GM12878 (cell line): Measurements from ENCODE around the gene CAMTA2. TPM values are rescaled to one million over a fixed set of nuclear protein-coding genes. Genes with fewer than 3 reads are reported as not detected.
A peak's percentile ranks its signal among the peaks of the same experiment; 100 is the strongest.

ENCODE experiments used
- ATF7 ChIP-seq: fragments of 450-650 bp; IDR thresholded peaks from 2 replicates; pipeline ENCODE4 v1.6.1; 2016; ENCODE audit warnings: low read depth, mild to moderate bottlenecking
- BCL11A ChIP-seq: IDR thresholded peaks from 2 replicates; pipeline ENCODE4 v1.6.1; 2011; ENCODE audit warnings: low read depth, low read length
- CREB1 ChIP-seq: IDR thresholded peaks from 2 replicates; pipeline ENCODE4 v1.6.1; 2012; ENCODE audit warnings: low read depth, mild to moderate bottlenecking, inconsistent platforms
- EP300 ChIP-seq, 2 experiments: fragments of 150-350 bp in 1 of 2; IDR thresholded peaks; 2 replicates each; pipeline ENCODE4 v1.6.1; 2011 to 2012; ENCODE audit warnings: low read depth in 2 of 2, low read length in 2 of 2, borderline replicate concordance in 1 of 2, improper control_type of control experiment in 1 of 2, inconsistent platforms in 1 of 2; ENCODE audit not compliant: control insufficient read depth in 1 of 2
- FOXK2 ChIP-seq: fragments of 450-650 bp; IDR thresholded peaks from 2 replicates; pipeline ENCODE4 v1.6.1; 2017; ENCODE audit warnings: mild to moderate bottlenecking, moderate library complexity
- HDGF ChIP-seq: fragments of 450-650 bp; IDR thresholded peaks from 2 replicates; pipeline ENCODE4 v1.6.1; 2016; ENCODE audit warnings: antibody characterized with exemption
- KLF5 ChIP-seq: fragments of 450-650 bp; IDR thresholded peaks from 2 replicates; pipeline ENCODE4 v1.6.1; 2014; ENCODE audit warnings: mild to moderate bottlenecking; ENCODE audit not compliant: partially characterized antibody
- MAX ChIP-seq: IDR thresholded peaks from 2 replicates; pipeline ENCODE4 v1.6.1; 2012; ENCODE audit warnings: low read depth, low read length, improper control_type of control experiment
- MEF2B ChIP-seq: fragments of 450-650 bp; IDR thresholded peaks from 2 replicates; pipeline ENCODE4 v1.6.1; 2018; ENCODE audit warnings: mild to moderate bottlenecking, moderate library complexity; ENCODE audit not compliant: partially characterized antibody, poor library complexity, severe bottlenecking
- MTA2 ChIP-seq: fragments of 450-650 bp; IDR thresholded peaks from 2 replicates; pipeline ENCODE4 v1.6.1; 2016; ENCODE audit warnings: low read depth, mild to moderate bottlenecking, moderate library complexity
- NBN ChIP-seq: fragments of 450-650 bp; IDR thresholded peaks from 2 replicates; pipeline ENCODE4 v1.6.1; 2016
- RUNX3 ChIP-seq: IDR thresholded peaks from 2 replicates; pipeline ENCODE4 v1.6.1; 2012; ENCODE audit warnings: low read length, inconsistent platforms
- SMARCA5 ChIP-seq: fragments of 450-650 bp; IDR thresholded peaks from 2 replicates; pipeline ENCODE4 v1.6.1; 2017; ENCODE audit warnings: mild to moderate bottlenecking
- SPI1 ChIP-seq: IDR thresholded peaks from 2 replicates; pipeline ENCODE4 v1.6.1; 2011; ENCODE audit warnings: low read depth, mild to moderate bottlenecking, low read length, moderate library complexity, borderline replicate concordance; ENCODE audit not compliant: insufficient read depth
- TAF1 ChIP-seq: IDR thresholded peaks from 2 replicates; pipeline ENCODE4 v1.6.1; 2011; ENCODE audit warnings: mild to moderate bottlenecking, low read depth, low read length, borderline replicate concordance
- USF1 ChIP-seq: IDR thresholded peaks from 2 replicates; pipeline ENCODE4 v1.6.1; 2011; ENCODE audit warnings: borderline replicate concordance, low read depth, mild to moderate bottlenecking, moderate library complexity, mixed read lengths, low read length; ENCODE audit not compliant: insufficient read depth; ENCODE audit errors: extremely low read length
- YBX1 ChIP-seq: fragments of 450-650 bp; IDR thresholded peaks from 2 replicates; pipeline ENCODE4 v1.6.1; 2016; ENCODE audit warnings: antibody characterized with exemption
- ZNF217 ChIP-seq: fragments of 450-650 bp; IDR thresholded peaks from 2 replicates; pipeline ENCODE4 v1.6.1; 2017; ENCODE audit warnings: antibody characterized with exemption, mild to moderate bottlenecking
- ZNF24 ChIP-seq: fragments of 450-650 bp; IDR thresholded peaks from 2 replicates; pipeline ENCODE4 v1.6.1; 2017; ENCODE audit warnings: antibody characterized with exemption, mild to moderate bottlenecking
- ZNF274 ChIP-seq: IDR thresholded peaks from one replicate; pipeline ENCODE4 v1.8.0; 2011; ENCODE audit not compliant: insufficient read length, insufficient read depth
- polyA plus RNA-seq, 11 experiments: library from polyadenylated mRNA; depleted of rRNA in 4 of 11; unstranded in 6 of 11; stranded (reverse) in 5 of 11; fragments of >200 nt; fragmentation: Nextera tagmentation in 4 of 11; fragmentation: Illumina TruSeq in 1 of 11; extraction: Ambion mirVana in 4 of 11; extraction: Trizol in 1 of 11; gene quantifications; 1 replicate in 1 of 11; 2 replicates in 10 of 11; pipeline versions ENCODE4 v1.2.1 to v1.2.3, GENCODE V29; 2011 to 2016; ENCODE audit warnings: inconsistent platforms in 2 of 11, missing spikeins in 2 of 11, low read depth in 1 of 11
- total RNA-seq, 4 experiments: library from RNA; depleted of rRNA in 3 of 4; stranded (reverse); fragments of >200 nt in 3 of 4; fragmentation: Illumina TruSeq in 1 of 4; extraction: Trizol in 1 of 4; gene quantifications; 2 replicates each; pipeline versions ENCODE4 v1.2.1 to v1.2.3, GENCODE V29; 2013 to 2021
- TF ChIP-seq, protein P1 (sequence below): IDR thresholded peaks from 2 replicates; pipeline ENCODE4 v1.6.1; 2011; ENCODE audit warnings: borderline replicate concordance, low read depth, mild to moderate bottlenecking, moderate library complexity, low read length; ENCODE audit not compliant: insufficient read depth, poor library complexity, severe bottlenecking
- TF ChIP-seq, protein P2 (sequence below): fragments of 450-650 bp; IDR thresholded peaks from 2 replicates; pipeline ENCODE4 v1.6.1; 2017; ENCODE audit warnings: mild to moderate bottlenecking, moderate library complexity
- TF ChIP-seq, protein P3 (sequence below): IDR thresholded peaks from 2 replicates; pipeline ENCODE4 v1.6.1; 2012; ENCODE audit warnings: low read length, inconsistent platforms

The CAMTA2 gene
- total and polyA plus RNA-seq, 10 of the 15 experiments (the other 5 are each of a cell fraction or from before 2014, with no cell fraction given): 0.42 to 29.3 (median 11.2) TPM

DNA sequence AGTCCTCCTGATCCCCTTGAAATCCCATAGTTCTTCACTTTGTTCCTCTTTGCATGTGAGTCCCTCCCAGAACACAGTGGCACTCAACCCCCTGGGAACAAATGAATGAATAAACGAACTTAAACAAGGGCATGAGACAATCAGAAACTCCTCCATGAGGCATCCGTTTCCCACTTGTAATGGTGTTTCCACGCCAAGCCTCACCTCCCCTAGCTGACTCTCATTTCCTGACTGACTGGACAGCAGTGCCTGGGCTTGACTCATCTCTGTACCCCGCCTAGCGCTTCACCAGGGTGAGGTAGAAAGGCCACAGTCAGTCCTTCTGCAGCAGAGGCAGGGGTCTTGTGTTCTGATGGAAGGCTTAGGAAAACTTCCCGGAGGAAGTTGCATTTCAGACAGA is 24.5 kb upstream of the CAMTA2 start (continued):
- TF ChIP-seq ZNF274 (no peak), MEF2B (no peak), EP300 (IDR thresholded peaks at IDR 0.05; ENCODE audit: borderline replicate concordance in 1 of 2, control insufficient read depth in 1 of 2, low read depth in 2 of 2, low read length in 2 of 2) (no peak), KLF5 (no peak), ZNF24 (no peak), FOXK2 (no peak), YBX1 (no peak), HDGF (no peak), SPI1 (no peak), MAX (no peak), NBN (no peak), ZNF217 (no peak), MTA2 (no peak), RUNX3 (peak; percentile 15; the same call in 1 of the 2 replicates), CREB1 (no peak), ATF7 (no peak), BCL11A (no peak), SMARCA5 (no peak), TAF1 (no peak), USF1 (no peak)
- TF ChIP-seq, protein P1, sequence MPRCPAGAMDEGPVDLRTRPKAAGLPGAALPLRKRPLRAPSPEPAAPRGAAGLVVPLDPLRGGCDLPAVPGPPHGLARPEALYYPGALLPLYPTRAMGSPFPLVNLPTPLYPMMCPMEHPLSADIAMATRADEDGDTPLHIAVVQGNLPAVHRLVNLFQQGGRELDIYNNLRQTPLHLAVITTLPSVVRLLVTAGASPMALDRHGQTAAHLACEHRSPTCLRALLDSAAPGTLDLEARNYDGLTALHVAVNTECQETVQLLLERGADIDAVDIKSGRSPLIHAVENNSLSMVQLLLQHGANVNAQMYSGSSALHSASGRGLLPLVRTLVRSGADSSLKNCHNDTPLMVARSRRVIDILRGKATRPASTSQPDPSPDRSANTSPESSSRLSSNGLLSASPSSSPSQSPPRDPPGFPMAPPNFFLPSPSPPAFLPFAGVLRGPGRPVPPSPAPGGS: no peak
- TF ChIP-seq, protein P2, sequence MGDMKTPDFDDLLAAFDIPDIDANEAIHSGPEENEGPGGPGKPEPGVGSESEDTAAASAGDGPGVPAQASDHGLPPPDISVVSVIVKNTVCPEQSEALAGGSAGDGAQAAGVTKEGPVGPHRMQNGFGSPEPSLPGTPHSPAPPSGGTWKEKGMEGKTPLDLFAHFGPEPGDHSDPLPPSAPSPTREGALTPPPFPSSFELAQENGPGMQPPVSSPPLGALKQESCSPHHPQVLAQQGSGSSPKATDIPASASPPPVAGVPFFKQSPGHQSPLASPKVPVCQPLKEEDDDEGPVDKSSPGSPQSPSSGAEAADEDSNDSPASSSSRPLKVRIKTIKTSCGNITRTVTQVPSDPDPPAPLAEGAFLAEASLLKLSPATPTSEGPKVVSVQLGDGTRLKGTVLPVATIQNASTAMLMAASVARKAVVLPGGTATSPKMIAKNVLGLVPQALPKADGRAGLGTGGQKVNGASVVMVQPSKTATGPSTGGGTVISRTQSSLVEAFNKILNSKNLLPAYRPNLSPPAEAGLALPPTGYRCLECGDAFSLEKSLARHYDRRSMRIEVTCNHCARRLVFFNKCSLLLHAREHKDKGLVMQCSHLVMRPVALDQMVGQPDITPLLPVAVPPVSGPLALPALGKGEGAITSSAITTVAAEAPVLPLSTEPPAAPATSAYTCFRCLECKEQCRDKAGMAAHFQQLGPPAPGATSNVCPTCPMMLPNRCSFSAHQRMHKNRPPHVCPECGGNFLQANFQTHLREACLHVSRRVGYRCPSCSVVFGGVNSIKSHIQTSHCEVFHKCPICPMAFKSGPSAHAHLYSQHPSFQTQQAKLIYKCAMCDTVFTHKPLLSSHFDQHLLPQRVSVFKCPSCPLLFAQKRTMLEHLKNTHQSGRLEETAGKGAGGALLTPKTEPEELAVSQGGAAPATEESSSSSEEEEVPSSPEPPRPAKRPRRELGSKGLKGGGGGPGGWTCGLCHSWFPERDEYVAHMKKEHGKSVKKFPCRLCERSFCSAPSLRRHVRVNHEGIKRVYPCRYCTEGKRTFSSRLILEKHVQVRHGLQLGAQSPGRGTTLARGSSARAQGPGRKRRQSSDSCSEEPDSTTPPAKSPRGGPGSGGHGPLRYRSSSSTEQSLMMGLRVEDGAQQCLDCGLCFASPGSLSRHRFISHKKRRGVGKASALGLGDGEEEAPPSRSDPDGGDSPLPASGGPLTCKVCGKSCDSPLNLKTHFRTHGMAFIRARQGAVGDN: no peak
- TF ChIP-seq, protein P3, sequence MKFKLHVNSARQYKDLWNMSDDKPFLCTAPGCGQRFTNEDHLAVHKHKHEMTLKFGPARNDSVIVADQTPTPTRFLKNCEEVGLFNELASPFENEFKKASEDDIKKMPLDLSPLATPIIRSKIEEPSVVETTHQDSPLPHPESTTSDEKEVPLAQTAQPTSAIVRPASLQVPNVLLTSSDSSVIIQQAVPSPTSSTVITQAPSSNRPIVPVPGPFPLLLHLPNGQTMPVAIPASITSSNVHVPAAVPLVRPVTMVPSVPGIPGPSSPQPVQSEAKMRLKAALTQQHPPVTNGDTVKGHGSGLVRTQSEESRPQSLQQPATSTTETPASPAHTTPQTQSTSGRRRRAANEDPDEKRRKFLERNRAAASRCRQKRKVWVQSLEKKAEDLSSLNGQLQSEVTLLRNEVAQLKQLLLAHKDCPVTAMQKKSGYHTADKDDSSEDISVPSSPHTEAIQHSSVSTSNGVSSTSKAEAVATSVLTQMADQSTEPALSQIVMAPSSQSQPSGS: peak; percentile 25; the same call in 1 of the 2 replicates
